NCI-H748 (cell line): Measurements from ENCODE around the gene NTNG1.
A peak's percentile ranks its signal among the peaks of the same experiment; 100 is the strongest.

Experiments
- DNase-seq: peaks from one replicate; lab custom pipeline; 2025; ENCODE audit not compliant: unreplicated experiment; lab: John Stamatoyannopoulos, UW

NTNG1 gene

DNA sequence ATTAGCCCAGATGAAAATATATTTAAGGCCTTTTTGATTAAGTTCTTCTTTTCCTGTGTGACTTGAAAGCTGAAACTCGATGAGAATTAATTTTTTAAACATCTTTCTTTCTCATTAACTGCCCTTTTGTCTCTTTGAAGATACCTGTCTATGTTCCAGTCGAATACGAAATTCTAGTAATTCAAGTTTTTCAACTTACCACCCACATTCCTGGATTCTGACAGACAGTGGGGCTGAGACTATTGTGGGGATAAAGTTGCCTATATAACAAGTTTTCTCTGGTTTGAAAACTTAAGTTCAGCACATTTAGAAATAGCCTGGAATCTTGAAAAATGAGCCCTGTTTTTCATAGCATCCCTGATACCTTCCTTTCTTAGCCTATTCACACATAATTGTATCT is 114.6 kb downstream of the NTNG1 start:
- DNase-seq = no peak

DNA sequence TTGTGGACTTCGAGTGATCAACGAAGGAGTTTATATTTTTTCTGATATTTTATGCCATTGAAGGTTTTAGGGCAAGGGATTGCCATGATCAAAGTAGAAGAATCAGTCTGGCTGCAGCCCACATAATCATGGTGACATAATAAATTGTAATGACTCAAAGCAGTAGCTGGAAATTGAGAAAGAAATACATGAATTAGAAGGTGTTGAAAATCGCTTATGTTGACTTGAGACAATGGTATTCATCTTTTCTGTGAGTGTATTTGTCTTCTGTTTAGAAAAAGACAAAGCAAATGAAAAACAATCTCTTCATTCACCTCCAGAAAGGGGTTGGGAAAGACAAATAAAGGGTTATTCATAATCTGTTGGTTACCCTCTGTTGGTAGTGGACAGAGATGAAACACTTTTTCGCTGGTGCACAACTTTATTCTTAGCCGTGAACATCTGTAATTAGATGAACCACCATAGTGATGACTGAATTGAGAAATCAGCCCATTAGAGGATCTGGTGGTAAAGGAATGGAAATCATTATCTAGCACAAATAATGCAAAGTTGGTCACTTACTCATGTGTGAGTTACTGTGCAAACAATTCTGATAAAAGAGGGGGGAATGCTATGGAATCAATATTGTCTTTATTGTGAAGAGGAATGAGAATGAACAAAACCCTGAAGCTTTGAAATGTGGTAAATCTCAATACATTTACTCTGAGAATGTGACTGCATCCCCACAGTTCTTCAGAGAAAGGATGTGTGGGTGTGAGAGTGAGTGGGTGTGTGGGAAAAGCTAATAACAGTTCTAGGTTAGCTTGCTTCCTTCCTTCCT is 121.8 kb downstream of the NTNG1 start:
- no peak for DNase-seq

DNA sequence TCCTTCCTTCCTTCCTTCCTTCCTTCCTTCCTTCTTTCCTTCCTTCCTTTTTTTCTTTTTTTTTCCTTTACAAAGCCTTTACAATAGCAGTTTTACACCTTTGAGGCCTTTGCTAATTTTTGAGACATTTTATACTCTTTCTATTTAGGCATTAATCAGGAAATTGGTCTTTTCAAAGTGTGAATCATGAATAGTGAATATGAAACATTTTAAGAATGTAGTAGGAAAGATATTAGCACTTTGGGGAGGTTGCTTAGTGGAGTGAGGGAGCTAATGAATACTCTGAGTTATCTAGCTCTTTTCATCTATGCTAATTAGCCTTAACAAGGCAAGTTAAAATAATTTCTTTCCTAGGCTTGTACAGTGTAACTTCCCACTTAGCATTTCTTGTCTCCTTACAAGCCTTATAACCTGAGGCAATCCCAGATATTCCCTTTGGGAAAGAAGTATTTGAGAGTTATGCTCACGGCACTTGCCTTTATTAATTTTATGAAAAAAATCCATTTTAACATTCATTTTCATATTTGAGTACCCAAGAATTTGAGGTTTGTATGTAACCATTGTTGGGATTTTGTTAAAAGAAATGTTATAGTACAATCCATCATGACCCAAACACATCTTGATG is 122.6 kb downstream of the NTNG1 start:
- DNase-seq = no peak

DNA sequence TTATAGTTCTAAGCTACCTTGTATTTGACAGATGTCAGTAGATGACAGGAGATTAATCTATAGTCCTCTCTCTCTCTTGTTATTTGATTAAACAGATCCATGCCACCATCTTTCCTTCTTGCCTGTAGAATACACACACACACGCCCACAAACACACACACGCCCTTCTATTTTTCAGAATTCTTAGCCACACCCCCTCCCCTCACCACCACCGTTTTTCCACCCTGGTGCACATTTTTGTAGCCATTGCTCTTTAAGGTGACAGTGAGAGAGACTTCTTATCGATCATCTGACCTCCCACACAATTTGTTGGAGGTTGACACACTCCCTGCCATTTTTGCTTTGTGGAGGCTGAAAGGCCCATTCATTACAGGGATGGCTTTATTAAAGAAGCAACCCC is 123.2 kb downstream of the NTNG1 start:
- no peak for DNase-seq

GRCh38 chr1:107264561-107264960 is 123.7 kb downstream of the NTNG1 start:
- DNase-seq = no peak

DNA sequence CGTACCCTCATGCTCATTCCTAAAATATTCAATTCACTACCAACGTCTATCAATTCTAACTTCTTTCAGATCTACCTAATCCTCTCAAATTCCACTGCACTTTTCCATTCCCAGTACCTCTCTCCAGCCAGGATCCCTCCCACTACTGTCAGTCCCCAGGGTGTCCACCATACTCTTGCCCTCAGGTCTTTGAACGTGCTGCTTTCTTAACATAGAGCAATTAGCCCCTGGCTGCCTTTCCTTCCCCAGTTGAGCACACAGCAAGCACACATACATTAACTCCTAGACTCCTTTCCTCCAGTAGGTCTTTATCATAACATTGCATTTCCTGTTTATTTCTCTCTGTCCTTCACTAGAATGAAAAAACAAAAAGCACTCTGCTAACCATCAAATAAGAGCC is 126.7 kb downstream of the NTNG1 start:
- no peak for DNase-seq

GRCh38 chr1:107272321-107272720 is 131.5 kb downstream of the NTNG1 start:
- DNase-seq = no peak

GRCh38 chr1:107273515-107273914 is 132.7 kb downstream of the NTNG1 start:
- DNase-seq = no peak

- DNase-seq = no peak
These were observed 133.4 kb downstream of the NTNG1 start for GRCh38 chr1:107274227-107274626.

- no peak for DNase-seq
These were observed 135.4 kb downstream of the NTNG1 start for GRCh38 chr1:107276247-107276646.

- peak; percentile 71 for DNase-seq
These were observed 136.2 kb downstream of the NTNG1 start for GRCh38 chr1:107277022-107277421.

DNA sequence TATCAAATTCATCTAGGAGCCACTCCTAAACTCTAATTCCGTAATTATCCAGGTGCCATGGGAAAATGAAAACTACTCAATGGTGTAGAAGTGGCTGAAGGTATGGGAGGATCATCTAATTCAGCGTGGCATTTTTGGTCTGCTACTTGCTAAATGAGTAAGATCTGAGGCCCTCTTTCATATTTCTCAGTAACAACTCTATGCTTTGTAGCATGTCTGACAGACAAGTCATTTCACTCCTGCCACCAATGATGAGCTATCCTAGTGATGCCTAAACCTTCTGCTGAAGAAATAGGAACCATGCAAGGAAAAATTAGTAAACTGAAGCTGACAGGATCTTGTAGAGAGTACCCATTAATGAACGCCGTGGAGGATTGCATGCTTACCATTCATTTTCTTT is 145.3 kb downstream of the NTNG1 start:
- no peak for DNase-seq

DNA sequence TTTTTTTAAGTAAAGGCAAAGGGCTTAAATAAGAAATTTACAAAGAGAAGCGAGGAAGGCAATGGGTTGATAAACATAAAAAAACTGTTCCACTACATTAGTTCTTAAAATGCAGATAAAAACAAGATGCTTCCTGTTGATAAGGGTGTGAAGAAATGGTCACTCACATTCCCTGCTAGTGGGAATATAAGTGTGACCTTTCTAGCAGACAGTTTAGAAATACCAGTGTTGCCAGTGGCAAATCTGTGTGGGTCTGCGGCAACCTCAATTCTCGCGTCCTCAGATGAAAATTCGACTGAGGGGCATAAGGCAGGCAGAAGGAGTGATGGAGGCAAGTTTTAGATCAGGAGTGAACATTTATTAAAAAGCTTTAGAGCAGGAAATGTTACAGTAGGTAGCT is 151.1 kb downstream of the NTNG1 start:
- no peak for DNase-seq

DNA sequence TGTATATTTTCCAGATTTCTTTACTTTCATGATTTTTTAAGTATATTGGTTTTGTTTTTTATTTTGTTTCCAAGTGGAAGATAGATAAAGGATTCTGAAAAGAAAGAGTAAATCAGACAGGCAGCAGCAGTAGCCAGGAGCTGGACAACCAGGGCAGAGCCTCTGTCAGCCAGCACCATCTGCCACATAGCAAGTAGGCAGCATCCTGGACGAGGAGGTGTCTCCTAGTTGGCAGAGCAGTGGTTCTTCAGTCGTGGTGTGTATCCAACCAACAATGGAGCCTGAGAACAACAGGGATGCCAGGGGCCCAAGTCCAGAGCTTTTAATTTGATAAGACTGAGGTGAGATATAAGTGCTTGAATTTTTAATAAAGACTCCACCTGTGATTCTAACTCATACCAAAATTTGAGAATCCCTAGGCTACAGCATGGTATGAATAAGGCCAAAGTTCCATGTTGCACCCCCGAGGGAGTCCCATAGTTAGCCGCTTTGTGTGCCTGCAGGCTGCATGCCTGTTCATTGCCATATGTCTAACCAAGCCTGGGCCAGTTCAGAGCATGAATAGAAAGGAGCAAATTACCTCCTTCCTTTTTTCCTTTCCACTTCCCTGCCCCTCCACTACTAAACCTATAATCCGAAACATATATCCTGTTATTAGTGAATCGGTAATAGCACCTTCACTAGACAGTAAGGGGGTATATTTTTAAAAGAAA is 153.2 kb downstream of the NTNG1 start:
- DNase-seq = no peak

DNA sequence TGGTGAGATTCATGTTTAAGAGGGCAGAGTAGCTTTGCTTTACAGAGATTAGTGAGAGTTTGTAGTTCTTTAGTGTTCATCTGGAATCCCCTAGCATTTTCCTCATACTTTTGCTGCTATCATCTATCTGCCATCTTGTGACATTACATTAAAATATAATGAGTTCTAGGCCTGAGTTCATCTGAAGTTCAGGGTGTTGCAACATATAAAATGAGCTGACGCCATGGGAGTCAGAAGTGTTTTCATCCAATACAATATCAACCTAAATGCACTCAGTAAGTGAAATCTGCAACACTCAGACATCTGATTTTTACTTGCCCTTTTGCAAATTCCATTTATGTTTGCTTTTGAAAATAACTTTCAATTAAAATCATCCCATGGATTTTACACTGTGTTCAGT is 153.8 kb downstream of the NTNG1 start:
- no peak for DNase-seq

DNA sequence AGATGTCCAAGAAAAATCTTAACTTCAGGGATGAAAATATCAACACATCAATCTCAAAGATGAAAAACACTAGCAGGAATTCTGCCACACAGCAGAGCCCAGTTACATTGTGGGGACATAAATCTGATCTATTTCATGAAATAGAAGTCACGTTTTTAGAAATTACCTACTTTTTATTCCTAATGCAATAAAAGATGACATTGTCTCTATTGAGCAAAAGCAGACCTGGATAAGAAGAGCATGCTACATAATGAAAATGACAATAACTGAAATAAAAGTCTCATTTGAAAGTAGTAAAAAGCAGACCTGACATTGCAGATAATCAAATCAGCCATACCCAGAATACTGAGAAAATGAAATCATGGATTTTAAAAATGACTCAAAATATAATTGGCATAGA is 156.8 kb downstream of the NTNG1 start:
- DNase-seq = no peak

DNA sequence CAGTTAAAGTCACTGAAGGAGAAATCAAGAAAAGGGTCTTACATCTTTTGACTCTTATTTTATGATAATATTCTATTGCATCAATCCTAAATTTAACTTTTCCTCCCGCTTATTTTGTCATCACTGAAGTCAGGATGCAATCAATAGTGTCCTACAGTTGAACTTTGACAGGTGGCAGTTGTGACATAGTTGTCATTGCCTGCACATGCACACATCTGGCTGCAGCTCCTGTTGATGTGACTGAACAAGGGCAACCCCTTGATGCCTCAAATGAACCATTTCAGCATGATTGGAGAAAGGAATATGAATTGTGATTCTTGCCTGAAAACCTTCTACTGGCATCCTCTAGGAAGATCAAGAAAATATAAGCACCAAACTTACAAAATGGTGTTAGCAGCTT is 157.7 kb downstream of the NTNG1 start:
- no peak for DNase-seq

GRCh38 chr1:107299521-107299920 is 158.7 kb downstream of the NTNG1 start:
- no peak for DNase-seq

GRCh38 chr1:107309962-107310361 is 169.1 kb downstream of the NTNG1 start:
- DNase-seq = no peak

DNA sequence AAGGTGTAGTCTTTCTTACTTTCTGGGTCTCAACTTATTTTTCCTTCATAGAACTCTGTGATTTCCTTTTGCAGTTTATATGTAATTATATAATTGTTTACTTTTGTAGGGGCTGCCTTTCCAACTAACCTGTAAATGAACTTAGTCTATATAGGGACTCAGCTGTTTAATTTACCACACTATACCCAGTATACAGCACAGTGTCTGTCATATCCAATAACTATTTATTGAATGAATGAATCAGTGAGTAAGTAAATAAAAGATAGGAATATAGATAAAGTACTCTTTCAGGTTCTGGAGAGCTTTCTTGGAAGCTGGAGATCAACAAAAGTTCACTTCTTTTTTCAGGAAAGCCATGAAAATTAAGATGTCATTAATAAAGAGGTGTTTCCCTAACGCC is 174.8 kb downstream of the NTNG1 start:
- DNase-seq = no peak

DNA sequence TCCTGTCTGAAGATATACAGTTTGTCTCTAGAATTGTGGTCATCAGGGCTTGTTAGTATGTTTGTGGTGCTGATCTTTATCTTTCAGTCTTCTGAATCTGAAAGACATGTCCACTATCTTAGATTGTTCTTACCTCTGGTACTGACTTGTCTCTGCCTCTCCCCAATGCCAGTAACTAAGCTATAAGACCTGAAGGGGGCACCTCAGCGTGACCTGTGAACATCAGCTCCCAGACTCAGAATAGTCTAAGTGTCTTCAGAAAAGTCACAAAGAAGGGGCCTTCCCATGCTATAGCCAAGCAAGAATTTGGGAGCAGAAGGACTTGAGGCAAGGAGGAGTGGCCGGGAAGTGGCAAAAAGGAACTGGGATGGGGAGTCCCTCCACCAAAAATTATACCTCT is 178.1 kb downstream of the NTNG1 start:
- DNase-seq = no peak

GRCh38 chr1:107323784-107324183 is 182.9 kb downstream of the NTNG1 start:
- no peak for DNase-seq
